ENCODE results near the gene LRRK1. TPM values are rescaled to one million over a fixed set of nuclear protein-coding genes. Genes with fewer than 3 reads are reported as not detected.

Gene LRRK1
- total RNA-seq, 1 experiment from 2014 or later, result 1.0 TPM

DNA sequence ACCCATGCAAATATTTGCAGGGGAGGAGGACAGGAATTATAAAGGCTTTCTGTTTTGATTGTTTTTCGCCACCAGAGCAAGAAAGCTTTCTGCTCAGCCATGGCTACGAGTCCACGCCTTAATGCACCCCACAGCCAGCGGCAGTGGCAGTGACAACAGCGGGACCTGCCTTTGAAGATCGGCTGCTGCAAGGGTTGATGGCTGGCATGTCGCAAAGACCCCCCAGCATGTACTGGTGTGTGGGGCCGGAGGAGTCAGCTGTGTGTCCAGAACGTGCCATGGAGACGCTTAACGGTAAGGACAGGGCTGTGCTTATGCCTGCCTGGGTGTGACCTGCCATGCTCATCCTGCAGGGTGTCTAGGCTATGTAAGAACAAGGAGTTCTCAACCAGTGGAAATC lies 5.3 kb downstream of the LRRK1 start:
- in situ Hi-C loops (cut with HindIII; ENCODE audit: low pct_unique_long_range_greater_than_20kb, low sequenced_read_pairs), result no loop called here
- no peak for DNase-seq (ENCODE audit: low read depth, low spot score)

DNA sequence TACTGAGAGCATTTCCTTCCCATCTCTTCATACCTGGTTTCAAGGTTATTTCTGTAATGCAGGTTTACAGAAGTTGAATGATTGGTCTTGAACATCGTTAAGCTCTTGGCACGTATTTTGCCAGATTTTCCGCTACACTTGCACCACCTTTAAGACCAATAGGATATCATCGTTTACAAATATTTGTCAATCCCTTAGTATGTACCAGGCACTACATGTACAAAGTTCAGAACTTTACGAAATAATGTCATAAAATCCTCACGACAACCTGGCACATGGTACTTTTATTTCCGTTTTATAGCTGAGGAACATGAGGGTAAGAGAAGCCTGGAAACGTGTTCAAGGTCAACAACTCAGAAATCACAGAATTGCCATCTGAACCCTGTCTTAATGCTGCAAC lies 6.3 kb downstream of the LRRK1 start:
- in situ Hi-C loops (cut with HindIII; ENCODE audit: low pct_unique_long_range_greater_than_20kb, low sequenced_read_pairs), result no loop called here
- DNase-seq (ENCODE audit: low read depth, low spot score), result no peak

DNA sequence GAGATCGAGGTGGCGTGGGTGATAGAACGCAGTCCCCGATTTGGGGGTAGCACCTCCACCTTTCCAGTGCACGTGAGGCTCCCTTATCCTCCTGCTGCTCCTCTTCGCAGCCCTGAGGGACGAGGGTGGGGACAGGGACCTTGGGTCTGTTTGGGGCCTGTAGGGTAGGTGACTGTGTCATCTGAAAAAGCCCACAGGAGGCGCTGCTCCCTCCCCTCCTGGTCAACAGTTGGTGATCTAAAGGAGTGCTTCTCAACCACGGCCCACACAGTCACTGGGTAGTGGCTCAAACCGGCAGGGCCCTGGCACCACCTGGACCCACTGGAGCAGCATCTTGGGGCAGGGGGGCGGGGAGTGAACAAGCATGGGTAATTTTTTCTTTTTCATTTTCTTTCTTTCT lies 7.1 kb downstream of the LRRK1 start:
- DNase-seq (ENCODE audit: low read depth, low spot score), result peak; percentile 46
- in situ Hi-C loops (cut with HindIII; ENCODE audit: low pct_unique_long_range_greater_than_20kb, low sequenced_read_pairs), result no loop called here

DNA sequence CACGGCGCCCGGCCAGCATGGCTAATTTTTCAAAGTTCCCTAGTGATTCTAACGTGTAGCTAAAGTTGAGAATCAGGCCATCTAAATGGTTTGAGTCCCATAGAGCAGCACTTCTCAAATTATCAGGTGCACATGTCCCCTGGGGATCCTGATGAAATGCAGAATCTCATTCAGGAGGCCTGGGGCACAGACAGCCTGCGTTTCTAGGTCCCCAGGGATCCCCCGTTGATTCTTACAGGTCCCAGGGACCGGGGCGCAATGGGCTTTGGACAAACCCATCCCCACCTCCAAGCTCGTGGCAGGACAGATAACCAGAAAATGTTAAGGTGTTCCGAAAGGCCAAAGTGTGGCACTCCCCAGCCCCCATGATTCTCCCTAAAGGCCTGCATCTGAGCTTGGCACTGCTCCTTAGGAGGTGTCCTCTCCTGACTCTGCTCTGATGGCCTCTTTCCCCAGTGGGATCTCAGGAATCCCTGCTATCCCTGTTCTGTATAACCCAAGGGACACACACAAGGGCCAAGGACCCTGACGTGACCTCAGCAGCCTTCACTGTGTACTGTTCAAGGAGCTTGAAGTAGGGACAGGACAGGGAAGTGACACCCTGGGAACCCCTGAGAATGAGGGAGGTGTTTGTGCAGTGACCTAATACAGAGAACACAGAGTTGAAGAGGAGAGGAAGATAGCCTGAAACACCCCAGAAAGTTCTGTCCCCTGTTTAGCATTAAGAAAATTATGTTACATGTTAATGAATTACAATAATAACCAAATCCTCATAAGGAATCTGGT lies 8.0 kb downstream of the LRRK1 start:
- DNase-seq (ENCODE audit: low read depth, low spot score), result no peak
- in situ Hi-C loops (cut with HindIII; ENCODE audit: low pct_unique_long_range_greater_than_20kb, low sequenced_read_pairs), result no loop called here

DNA sequence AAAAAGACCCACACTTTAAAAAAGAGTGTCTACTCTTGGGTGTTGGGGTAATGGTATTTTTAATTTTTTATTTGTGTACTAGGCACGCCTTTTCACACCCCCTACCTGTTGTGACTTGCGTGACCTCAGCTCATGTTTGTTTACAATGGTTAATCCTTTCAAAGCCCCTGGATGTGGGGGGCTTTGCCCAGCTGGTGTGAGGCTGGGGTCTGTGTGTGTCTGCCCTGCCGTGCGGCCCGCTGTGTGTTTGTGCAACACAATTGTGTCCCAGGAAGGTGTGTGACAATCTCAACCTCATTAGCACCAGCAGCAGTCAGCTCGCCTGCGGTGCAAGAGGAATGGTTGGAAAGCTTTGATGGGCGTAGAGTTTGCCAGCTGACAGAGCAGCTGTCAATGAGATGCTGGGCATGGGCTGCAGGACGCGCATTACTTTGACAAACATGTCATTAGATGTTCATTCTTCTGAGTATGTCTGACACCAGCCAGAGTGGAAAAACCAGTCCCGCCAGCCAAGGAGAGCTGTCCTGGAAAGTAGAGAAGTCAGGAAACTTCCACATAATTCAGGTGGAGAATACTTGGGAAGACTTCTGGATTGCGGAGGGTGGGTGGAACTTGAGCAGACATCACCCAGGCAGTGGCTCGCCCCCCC lies 9.6 kb downstream of the LRRK1 start:
- no peak for DNase-seq (ENCODE audit: low read depth, low spot score)
- in situ Hi-C loops (cut with HindIII; ENCODE audit: low pct_unique_long_range_greater_than_20kb, low sequenced_read_pairs), result no loop called here

- in situ Hi-C loops (cut with HindIII; ENCODE audit: low pct_unique_long_range_greater_than_20kb, low sequenced_read_pairs), result no loop called here
Measured at GRCh38 chr15:100929641-100930042, 10.5 kb downstream of the LRRK1 start.

GRCh38 chr15:100930306-100930848 lies 11.2 kb downstream of the LRRK1 start:
- DNase-seq (ENCODE audit: low read depth, low spot score), result no peak
- in situ Hi-C loops (cut with HindIII; ENCODE audit: low pct_unique_long_range_greater_than_20kb, low sequenced_read_pairs), result no loop called here

More at GRCh38 chr15:100929641-100930042, 10.5 kb downstream of the LRRK1 start:
- no peak for DNase-seq (ENCODE audit: low read depth, low spot score)

DNA sequence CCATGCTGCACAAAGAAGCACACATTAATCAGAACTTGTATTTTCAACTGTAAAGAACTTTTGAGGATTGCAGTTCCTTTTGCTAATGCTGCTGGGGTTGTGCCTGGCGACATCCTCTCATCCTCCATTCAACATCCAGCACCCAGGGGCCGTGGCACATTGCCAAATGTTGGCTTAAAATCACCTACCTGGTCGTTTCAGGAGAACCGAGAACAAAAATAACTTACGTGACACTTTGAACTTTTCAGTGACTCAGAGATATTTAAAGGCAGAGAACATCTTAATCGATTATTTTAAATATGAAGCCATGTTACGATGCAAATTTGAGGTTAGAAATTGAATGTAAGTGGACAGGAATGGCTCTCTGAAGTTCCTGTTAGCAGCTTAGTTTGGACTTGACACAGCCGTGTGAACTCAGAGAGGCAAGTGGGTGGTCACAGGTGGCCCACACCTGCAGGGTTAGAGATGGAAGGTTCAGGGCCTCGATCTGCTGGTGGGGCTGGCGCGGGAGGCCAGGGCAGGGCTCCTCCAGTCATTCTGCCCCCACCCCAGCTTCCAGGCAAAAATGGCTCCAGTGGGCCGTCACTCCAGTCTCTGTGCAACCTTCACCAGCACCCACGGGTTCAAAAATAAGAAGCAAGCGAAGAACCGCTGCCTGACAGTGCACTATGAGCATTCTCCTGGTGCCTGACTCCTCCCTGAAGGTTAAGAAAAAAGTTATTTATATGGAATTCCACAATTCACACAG lies 12.2 kb downstream of the LRRK1 start:
- DNase-seq (ENCODE audit: low read depth, low spot score), result no peak
- in situ Hi-C loops (cut with HindIII; ENCODE audit: low pct_unique_long_range_greater_than_20kb, low sequenced_read_pairs), result no loop called here

GRCh38 chr15:100932676-100933348 lies 13.7 kb downstream of the LRRK1 start:
- in situ Hi-C loops (cut with HindIII; ENCODE audit: low pct_unique_long_range_greater_than_20kb, low sequenced_read_pairs), result no loop called here
- no peak for DNase-seq (ENCODE audit: low read depth, low spot score)

DNA sequence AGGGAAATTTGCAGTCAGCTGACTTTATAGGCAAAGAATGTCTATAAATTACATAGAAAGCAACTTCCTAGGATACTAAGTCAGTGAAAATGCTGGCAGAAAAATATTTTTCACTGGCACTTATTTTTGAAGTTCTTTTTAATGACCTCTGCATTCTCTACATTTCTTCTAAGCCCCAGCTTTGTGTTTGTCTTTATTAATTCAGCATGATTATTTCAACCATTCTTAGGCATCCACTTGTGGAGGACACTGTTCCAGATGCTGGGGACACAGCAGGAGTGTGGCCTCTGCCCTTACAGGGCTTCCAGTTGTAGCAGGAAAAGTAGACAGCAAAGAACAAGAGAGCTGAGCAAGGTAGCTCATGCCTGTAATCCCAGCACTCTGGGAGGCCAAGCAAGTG lies 15.0 kb downstream of the LRRK1 start:
- in situ Hi-C loops (cut with HindIII; ENCODE audit: low pct_unique_long_range_greater_than_20kb, low sequenced_read_pairs), result no loop called here
- DNase-seq (ENCODE audit: low read depth, low spot score), result no peak

- DNase-seq (ENCODE audit: low read depth, low spot score), result peak; percentile 38
- in situ Hi-C loops (cut with HindIII; ENCODE audit: low pct_unique_long_range_greater_than_20kb, low sequenced_read_pairs), result no loop called here
Measured at GRCh38 chr15:100934726-100935125, 15.6 kb downstream of the LRRK1 start.

- no peak for DNase-seq (ENCODE audit: low read depth, low spot score)
- in situ Hi-C loops (cut with HindIII; ENCODE audit: low pct_unique_long_range_greater_than_20kb, low sequenced_read_pairs), result no loop called here
Measured at GRCh38 chr15:100937171-100937570, 18.0 kb downstream of the LRRK1 start.

GRCh38 chr15:100939791-100940190 lies 20.6 kb downstream of the LRRK1 start:
- DNase-seq (ENCODE audit: low read depth, low spot score), result no peak
- in situ Hi-C loops (cut with HindIII; ENCODE audit: low pct_unique_long_range_greater_than_20kb, low sequenced_read_pairs), result no loop called here

GRCh38 chr15:100940767-100941379 lies 21.7 kb downstream of the LRRK1 start:
- DNase-seq (ENCODE audit: low read depth, low spot score), result no peak
- in situ Hi-C loops (cut with HindIII; ENCODE audit: low pct_unique_long_range_greater_than_20kb, low sequenced_read_pairs), result no loop called here

DNA sequence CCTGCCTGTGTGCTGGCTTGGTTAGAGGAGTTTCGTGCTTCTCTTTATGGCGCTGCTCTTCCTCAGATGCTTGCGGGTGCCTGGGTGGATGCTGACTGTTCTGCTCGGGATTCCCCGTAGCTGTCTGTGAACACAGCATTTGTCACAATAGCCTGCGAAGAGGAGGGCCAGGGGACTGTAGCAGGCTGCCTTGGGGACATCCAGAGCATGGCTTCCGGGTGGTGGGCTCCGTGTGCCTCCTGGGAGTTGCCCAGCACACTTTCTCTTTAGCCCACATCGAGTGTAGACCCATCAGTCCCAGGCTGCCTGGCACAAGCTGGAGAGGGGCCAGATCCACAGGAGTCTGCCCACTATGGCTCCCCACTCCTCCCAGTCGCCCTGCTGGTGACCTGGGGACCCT lies 22.4 kb downstream of the LRRK1 start:
- in situ Hi-C loops (cut with HindIII; ENCODE audit: low pct_unique_long_range_greater_than_20kb, low sequenced_read_pairs), result no loop called here
- DNase-seq (ENCODE audit: low read depth, low spot score), result no peak

DNA sequence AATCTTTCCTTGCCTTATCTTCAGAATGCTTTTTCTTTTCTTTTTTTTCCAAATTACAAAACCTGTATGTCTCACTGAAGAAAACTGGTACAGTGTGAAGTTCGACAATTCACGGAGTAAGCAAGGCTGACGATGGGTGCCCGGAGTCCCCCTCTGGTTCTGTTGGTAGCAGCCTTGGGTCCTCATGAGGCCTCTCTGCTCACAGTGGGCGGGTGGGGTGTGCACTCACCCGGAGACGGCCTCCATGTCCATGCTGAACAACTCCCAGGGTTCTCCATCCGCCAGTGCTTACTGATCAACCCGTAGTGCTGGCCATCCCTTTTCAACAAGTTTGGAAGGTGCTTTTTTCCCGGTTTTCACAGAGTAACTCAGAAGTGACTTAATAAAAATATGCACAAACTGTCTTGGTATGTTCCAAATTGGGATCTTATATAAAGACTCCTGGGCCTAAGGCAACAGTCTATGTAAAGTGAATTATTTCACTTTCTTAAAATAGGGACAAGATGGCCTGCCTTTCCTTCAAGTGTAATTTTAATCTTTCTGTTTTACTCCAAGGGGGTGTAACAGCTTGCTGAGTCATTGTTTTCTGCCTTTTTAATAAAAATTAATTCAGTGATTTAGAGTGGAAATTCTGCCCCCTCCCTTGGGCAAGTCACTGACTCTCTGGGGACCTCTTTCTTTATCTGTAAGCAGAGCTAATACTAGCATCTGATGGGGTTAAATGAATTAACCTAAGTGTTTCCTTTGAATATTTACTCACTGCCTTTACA lies 23.7 kb downstream of the LRRK1 start:
- no peak for DNase-seq (ENCODE audit: low read depth, low spot score)
- in situ Hi-C loops (cut with HindIII; ENCODE audit: low pct_unique_long_range_greater_than_20kb, low sequenced_read_pairs), result no loop called here
